ENCODE results near the gene TMPRSS2.
"Not testable (repeated sequence)": the region's sequence is repeated elsewhere in the genome, so short reads cannot be mapped to it uniquely, and the experiment has no call there.

The TMPRSS2 gene

GRCh38 chr21:41422546-41423304, 85.2 kb downstream of the TMPRSS2 start:
- no peak for DNase-seq

DNA sequence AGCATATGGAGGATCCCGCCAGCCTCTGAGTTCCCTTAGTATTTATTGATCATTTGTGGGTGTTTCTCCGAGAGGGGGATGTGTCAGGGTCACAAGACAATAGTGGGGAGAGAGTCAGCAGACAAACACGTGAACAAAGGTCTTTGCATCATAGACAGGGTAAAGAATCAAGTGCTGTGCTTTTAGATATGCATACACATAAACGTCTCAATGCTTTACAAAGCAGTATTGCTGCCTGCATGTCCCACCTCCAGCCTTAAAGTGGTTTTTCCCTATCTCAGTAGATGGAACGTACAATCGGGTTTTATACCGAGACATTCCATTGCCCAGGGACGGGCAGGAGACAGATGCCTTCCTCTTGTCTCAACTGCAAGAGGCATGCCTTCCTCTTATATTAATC, 87.0 kb downstream of the TMPRSS2 start:
- not testable (repeated sequence) for DNase-seq

DNA sequence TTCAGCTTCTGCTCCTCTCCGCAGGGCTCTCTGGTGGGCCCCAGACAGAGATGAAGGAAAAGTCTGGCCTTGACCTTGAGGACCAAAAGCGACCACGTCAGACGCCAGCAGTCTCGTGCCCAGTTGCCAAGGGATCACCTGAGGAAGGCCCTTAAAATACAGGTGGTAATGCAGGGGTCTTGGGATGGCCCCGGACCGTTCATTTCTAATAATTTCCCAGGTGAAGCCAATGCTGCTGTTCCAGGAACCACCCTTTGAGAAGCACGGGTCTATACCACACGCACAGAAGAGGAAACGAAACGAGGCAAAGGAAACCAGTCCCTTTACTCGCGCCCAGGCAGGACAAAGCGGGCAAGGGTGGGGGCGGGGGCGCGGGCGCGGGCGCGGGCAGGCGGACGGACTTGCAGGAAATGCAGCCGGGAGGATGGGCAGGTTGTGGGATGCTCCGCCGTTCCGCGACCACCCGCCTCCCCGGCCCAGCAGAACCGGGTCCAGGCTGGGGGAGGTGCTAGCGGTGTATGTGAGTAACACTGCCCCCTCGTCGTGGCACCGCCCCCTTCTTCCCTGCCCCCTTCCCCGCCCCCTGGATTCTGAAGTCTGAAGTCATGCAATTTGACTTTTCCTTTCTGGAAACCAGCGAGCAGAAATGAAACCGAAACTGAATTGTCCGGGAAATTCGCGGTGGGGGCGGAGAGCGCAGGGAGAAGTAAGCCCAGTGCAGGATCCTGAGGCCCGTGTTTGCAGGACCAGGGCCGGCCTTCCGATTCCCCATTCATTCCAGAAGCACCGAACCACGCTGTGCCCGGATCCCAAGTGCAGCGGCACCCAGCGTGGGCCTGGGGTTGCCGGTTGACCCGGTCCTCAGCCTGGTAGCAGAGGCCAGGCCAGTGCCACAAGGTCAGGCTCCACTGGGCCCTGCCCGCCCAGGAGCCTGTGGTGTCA, 87.8 kb downstream of the TMPRSS2 start:
- peak; percentile 44 for DNase-seq

DNA sequence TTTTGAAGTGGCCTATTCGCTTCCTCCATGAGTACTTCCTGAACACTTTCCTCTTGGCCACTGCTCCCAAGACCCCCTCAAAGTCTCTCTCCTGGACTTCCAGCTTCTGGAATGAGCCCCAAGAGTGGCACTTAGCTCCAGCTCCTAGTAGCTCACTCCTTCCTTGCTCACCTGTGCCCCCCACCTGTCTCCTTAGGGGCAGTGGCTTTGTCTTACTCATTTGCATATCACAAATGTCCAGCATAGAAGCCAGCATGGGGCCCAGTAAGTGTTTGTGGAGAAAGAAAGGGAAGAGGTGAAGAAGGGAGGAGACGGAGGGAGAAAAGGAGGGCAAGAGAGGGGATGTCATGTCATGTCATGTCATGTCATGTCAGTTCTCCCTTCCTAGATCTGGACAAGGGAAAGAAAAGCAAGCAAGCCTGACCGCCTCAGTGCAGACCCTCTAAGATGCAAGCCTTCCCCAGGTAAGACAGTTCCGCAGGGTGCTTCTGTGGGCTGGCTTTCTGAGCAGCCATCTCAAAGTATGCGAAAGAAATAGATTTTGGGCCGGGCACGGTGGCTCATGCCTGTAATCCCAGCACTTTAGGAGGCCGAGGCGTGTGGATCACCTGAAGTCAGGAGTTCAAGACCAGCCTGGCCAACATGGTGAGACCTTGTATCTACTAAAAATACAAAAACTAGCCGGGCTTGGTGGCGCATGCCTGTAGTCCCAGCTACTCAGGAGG, 88.8 kb downstream of the TMPRSS2 start:
- no peak for DNase-seq

DNA sequence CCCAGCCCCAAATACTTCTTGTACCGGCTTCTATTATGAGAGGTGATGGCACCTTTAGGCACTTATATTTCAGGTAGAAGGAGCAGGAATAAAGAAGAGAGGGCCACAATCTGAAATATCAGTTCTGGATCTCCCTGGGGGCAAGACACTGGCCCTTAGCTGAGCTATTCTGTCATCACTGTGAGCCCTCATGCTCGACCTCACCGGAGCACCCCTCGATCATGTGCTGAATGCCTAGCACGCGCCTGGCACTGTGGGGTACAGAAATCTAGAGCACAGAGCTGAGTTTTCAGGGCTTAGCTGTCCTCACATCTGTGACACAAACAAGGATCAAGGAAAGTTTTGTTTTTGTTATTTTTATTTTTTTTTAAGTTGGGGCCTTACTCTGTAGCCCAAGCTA, 89.6 kb downstream of the TMPRSS2 start:
- DNase-seq: no peak

- not testable (repeated sequence) for DNase-seq
Observed at GRCh38 chr21:41417505-41417904, 90.5 kb downstream of the TMPRSS2 start.
